ENCODE results near the gene FLT3LG. TPM values are rescaled to one million over a fixed set of nuclear protein-coding genes. Genes with fewer than 3 reads are reported as not detected.

FLT3LG gene
- total RNA-seq, 2 experiments from 2014 or later: 57.7 to 61.2 TPM

DNA sequence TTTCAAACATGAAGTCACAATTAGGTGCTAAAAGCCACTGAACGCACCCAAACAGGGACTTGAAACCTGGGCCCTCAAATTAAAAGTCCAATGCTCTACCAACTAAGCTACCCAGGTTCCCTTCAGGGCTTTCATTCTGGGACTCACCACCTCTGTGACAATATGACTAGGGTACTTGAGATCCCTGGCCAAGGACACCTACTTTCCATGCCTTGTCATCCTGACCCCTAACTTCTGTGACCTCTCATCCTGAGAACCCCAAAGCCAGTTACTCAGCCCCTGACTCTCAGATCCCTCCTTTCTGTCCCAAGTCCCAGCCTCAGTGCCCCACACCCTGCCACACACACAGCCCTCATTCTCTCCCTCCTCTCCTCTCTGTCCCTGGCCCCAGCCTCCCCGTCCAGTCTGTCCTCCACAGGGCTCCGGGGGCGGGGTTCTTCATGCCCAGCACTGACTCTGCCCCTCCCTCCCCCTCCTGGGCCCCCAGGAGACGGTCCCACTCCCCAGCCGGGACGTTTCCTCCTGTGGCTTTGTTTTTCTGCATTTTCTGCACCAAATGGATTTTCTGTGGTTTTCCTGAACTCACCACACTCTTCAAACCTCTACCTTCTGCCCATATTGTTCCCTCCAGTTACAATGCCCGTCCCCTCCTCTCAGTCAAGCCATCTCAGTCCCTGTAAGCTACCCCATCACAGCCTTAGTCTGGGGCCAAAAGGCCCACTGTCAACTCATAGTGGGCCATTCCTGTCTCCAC, 60.8 kb downstream of the FLT3LG start:
- ChIA-PET POLR2A (interaction anchor here (0.6 to 1.9 kb wide), 13 partner anchors 12 to 394 kb away, joined by 3 to 6 read pairs (median 3); partner anchors contain the start of gene FCGRT), CTCF (interaction anchor here (0.8 to 4.1 kb wide), 15 partner anchors 9 to 150 kb away, joined by 3 to 47 read pairs (median 4); partner anchors contain the start of genes NOSIP and PRRG2)
- Mint-ChIP-seq H3K4me3 (peak overlapping the region; percentile 80), H3K27ac (peak overlapping the region; percentile 81), H3K4me1 (ENCODE audit: low read depth) (peaks cover 17% of the 10 kb centered on the region), H3K27me3 (no peaks in the 10 kb centered on the region), H3K36me3 (ENCODE audit: low read depth) (no peaks in the 10 kb centered on the region), H3K9me3 (no peaks in the 10 kb centered on the region)
- TF ChIP-seq CTCF (IDR thresholded peaks at IDR 0.05): peak; percentile 49
- DNase-seq (peak; percentile 32), ATAC-seq (no peak)
- intact Hi-C loops (cut with micrococcal nuclease): no loop called here

Small RNA genes lying within 50 kb of the gene (microRNA-seq; reads per million reads assigned to microRNA genes)
- 10,636 reads per million, percentile 98 among the genes with 10 or more reads in this experiment for gene MIR150 (ENCODE audit: borderline microRNAs expressed, borderline replicate concordance)

Other genes starting within 250 kb of the FLT3LG start
- gene SLC6A16, start 149.0 kb upstream of the FLT3LG start, total RNA-seq: 1 to 10 TPM in 1 of 2 experiments, under 1 TPM in 1; 0.61 to 1.1 TPM
- 100 to 1,000 TPM; 131 to 137 TPM for gene CD37, start 138.8 kb upstream of the FLT3LG start, total RNA-seq
- gene TEAD2, start 111.8 kb upstream of the FLT3LG start, total RNA-seq: not detected
- not detected for gene DKKL1, start 110.3 kb upstream of the FLT3LG start, total RNA-seq
- under 1 TPM in 1 of 2 experiments, not detected in 1; 0.95 TPM for gene KASH5, start 86.0 kb upstream of the FLT3LG start, total RNA-seq
- gene PTH2, start 50.8 kb upstream of the FLT3LG start, total RNA-seq: not detected
- gene GFY, start 48.8 kb upstream of the FLT3LG start, total RNA-seq: not detected
- gene SLC17A7, start 32.7 kb upstream of the FLT3LG start, total RNA-seq: under 1 TPM in 1 of 2 experiments, not detected in 1; 0.23 TPM
- 100 to 1,000 TPM; 124 to 126 TPM for gene PIH1D1, start 22.4 kb upstream of the FLT3LG start, total RNA-seq
- 10 to 100 TPM; 24.6 to 24.8 TPM for gene ALDH16A1, start 21.0 kb upstream of the FLT3LG start, total RNA-seq
- gene RPL13A, start 13.4 kb downstream of the FLT3LG start, total RNA-seq: 1,000 to 10,000 TPM; 4,285 to 4,329 TPM
- 1,000 to 10,000 TPM; 3,251 to 3,427 TPM for gene RPS11, start 22.2 kb downstream of the FLT3LG start, total RNA-seq
- 10 to 100 TPM; 13.1 to 13.6 TPM for gene FCGRT, start 38.4 kb downstream of the FLT3LG start, total RNA-seq
- gene RCN3, start 53.8 kb downstream of the FLT3LG start, total RNA-seq: 1 to 10 TPM; 4.2 to 5.9 TPM
- 10 to 100 TPM; 75.6 to 79.4 TPM for gene NOSIP, start 106.3 kb downstream of the FLT3LG start, total RNA-seq
- 1 to 10 TPM; 1.5 TPM for gene PRRG2, start 107.1 kb downstream of the FLT3LG start, total RNA-seq
- 10 to 100 TPM; 16.0 to 17.8 TPM for gene PRR12, start 117.0 kb downstream of the FLT3LG start, total RNA-seq
- 1 to 10 TPM; 6.3 to 7.1 TPM for gene RRAS, start 165.9 kb downstream of the FLT3LG start, total RNA-seq
- 10 to 100 TPM; 54.5 to 57.2 TPM for gene SCAF1, start 168.0 kb downstream of the FLT3LG start, total RNA-seq
- gene IRF3, start 191.6 kb downstream of the FLT3LG start, total RNA-seq: 100 to 1,000 TPM in 1 of 2 experiments, 10 to 100 TPM in 1; 90.8 to 108 TPM
- 10 to 100 TPM; 63.4 to 64.6 TPM for gene BCL2L12, start 191.7 kb downstream of the FLT3LG start, total RNA-seq
- gene PRMT1, start 203.1 kb downstream of the FLT3LG start, total RNA-seq: 100 to 1,000 TPM; 419 to 437 TPM
- 1 to 10 TPM; 5.2 to 6.2 TPM for gene ADM5, start 215.4 kb downstream of the FLT3LG start, total RNA-seq
- 1 to 10 TPM in 1 of 2 experiments, under 1 TPM in 1; 0.69 to 1.0 TPM for gene CPT1C, start 216.9 kb downstream of the FLT3LG start, total RNA-seq

Data from activated CD8-positive, alpha-beta T cell treated with anti-CD3 and anti-CD28 coated beads for 36 hours (primary cell).